Adrenal gland (tissue), 12 donors: ENCODE data around the gene PRKCE. TPM values are rescaled to one million over a fixed set of nuclear protein-coding genes. Genes with fewer than 3 reads are reported as not detected.

Experiments used
- DNase-seq, 7 donors: peaks; one replicate each; pipeline ENCODE4 v3.0.0-alpha.2; 2019 to 2020
- H3K27ac ChIP-seq, 5 donors: fragments of 200-600 bp; sonication (generic) in 4 of 5; 1 replicate in 3 of 5; 2 replicates in 2 of 5; pipeline versions ENCODE4 v1.5.1 to v1.8.0; 2016 to 2020; ENCODE audit warnings: mild to moderate bottlenecking in 1 of 5
- H3K27me3 ChIP-seq: fragments of 200-600 bp; 2 replicates; pipeline ENCODE4 v1.8.0; 2021
- H3K36me3 ChIP-seq, 2 donors: fragments of 200-600 bp; replicated peaks in 1 of 2; 1 replicate in 1 of 2; 2 replicates in 1 of 2; pipeline versions ENCODE4 v1.5.1 to v1.8.0; 2018 to 2022
- H3K4me1 ChIP-seq, 2 donors: fragments of 200-600 bp; replicated peaks in 1 of 2; 1 replicate in 1 of 2; 2 replicates in 1 of 2; pipeline versions ENCODE4 v1.5.1 to v1.8.0; 2018 to 2021
- H3K4me3 ChIP-seq, 4 donors: fragments of 200-600 bp; sonication (generic) in 3 of 4; one replicate each; pipeline ENCODE4 v1.5.1; 2016 to 2018
- H3K9me3 ChIP-seq, 3 donors: fragments of 200-600 bp; sonication (generic) in 1 of 3; replicated peaks in 1 of 3; 1 replicate in 2 of 3; 2 replicates in 1 of 3; pipeline versions ENCODE4 v1.5.1 to v1.8.0; 2016 to 2021
- POLR2A ChIP-seq, 2 donors: fragments of 450-650 bp; IDR thresholded peaks; one replicate each; pipeline ENCODE4 v1.6.1; 2017; ENCODE audit warnings: antibody characterized with exemption in 2 of 2, mild to moderate bottlenecking in 2 of 2, moderate library complexity in 1 of 2
- WGBS, 4 donors: extraction: QIAGEN DNeasy Blood & Tissue Kit in 2 of 4; methylation state at CpG; one replicate each; pipeline versions ENCODE4 v1.1.5 to v1.1.7; 2013 to 2017; 5-methylcytosine and 5-hydroxymethylcytosine counted together
- intact Hi-C, 2 donors: fragments of 100-400 bp; cut with DNase I; formaldehyde crosslinking; loops; one replicate each; pipeline versions ENCODE4 v1.14.1 to v1.15.0; 2022 to 2023
- polyA plus RNA-seq, 3 donors: library from polyadenylated mRNA; stranded (reverse); fragments of 200-250 nt in 2 of 3; fragments of 350-450 nt in 1 of 3; fragmentation: Illumina TruSeq in 1 of 3; extraction: RNeasy Lipid Tissue Mini Kit (QIAGEN cat#74804) in 1 of 3; gene quantifications; one replicate each; pipeline ENCODE4 v1.2.3, GENCODE V29; 2013 to 2014
- total RNA-seq, 9 donors: library from RNA; depleted of rRNA in 4 of 9; stranded (reverse); fragments of >200 nt in 4 of 9; fragments of 120-200 nt in 1 of 9; fragmentation: NEBNext Ultra II Directional in 1 of 9; extraction: Animal tissue kit (Norgen Biotek cat#: 25700) in 1 of 9; gene quantifications; one replicate each; pipeline versions ENCODE4 v1.1.0 to v1.2.4, GENCODE V29; 2013 to 2023
- TF ChIP-seq, protein P1 (sequence below), 6 experiments: fragments of 450-650 bp in 4 of 6; fragments of 200-600 bp in 2 of 6; sonication (generic) in 1 of 6; IDR thresholded peaks; 1 replicate in 5 of 6; 2 replicates in 1 of 6; pipeline versions ENCODE4 v1.5.1 to v1.8.0; 2016 to 2021; ENCODE audit warnings: antibody characterized with exemption in 6 of 6, mild to moderate bottlenecking in 2 of 6, moderate library complexity in 1 of 6
- donor health status: healthy with polysubstance abuse.
- donor health status: Bipolar disorder and iron deficiency.
- donor health status: DM: yes; HTN: yes; CAD: no.
- donor health status: DM: no; HTN: no; CAD: no.
- donor health status: DM: no; HTN: no; CAD: no.
- donor health status: DM: yes; HTN: yes; CAD: no.

Gene PRKCE
- total and polyA plus RNA-seq, 12 donors: 1.9 to 19.2 (median 8.0) TPM

DNA sequence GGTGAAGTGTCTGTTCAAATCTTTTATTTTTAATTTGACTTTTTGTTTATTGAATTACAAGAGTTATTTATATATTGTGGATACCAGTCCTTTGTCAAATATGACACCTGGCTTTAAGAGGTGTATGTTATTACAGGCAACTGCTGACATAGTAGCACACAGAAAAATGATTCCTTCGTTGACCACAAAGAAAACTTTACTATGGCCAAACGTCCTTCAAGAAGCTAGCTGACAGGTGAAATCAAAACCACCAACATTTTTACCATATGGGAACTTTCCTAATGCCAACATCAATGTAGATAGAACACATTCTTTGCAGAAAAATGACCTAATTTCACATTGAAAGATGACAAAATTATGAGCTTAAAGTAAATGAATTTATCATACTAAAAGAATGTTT lies 34.0 kb upstream of the PRKCE start:
- Histone ChIP-seq H3K27ac (no peak overlapping the region), H3K4me1 (peaks cover 0 to 5% of the 10 kb centered on the region in 2 donors), H3K4me3 (no peak overlapping the region), H3K36me3 (no peaks in the 10 kb centered on the region), H3K9me3 (no peaks in the 10 kb centered on the region), H3K27me3 (no peaks in the 10 kb centered on the region)
- 42 to 76% (median 56%) methylated on average over 2 of the region's 2 CpGs for WGBS, 4 donors
- intact Hi-C loops: no loop called here
- TF ChIP-seq POLR2A (IDR thresholded peaks at IDR 0.05): no peak
- TF ChIP-seq, protein P1, sequence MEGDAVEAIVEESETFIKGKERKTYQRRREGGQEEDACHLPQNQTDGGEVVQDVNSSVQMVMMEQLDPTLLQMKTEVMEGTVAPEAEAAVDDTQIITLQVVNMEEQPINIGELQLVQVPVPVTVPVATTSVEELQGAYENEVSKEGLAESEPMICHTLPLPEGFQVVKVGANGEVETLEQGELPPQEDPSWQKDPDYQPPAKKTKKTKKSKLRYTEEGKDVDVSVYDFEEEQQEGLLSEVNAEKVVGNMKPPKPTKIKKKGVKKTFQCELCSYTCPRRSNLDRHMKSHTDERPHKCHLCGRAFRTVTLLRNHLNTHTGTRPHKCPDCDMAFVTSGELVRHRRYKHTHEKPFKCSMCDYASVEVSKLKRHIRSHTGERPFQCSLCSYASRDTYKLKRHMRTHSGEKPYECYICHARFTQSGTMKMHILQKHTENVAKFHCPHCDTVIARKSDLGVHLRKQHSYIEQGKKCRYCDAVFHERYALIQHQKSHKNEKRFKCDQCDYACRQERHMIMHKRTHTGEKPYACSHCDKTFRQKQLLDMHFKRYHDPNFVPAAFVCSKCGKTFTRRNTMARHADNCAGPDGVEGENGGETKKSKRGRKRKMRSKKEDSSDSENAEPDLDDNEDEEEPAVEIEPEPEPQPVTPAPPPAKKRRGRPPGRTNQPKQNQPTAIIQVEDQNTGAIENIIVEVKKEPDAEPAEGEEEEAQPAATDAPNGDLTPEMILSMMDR (IDR thresholded peaks at IDR 0.05): no peak
- no peak for DNase-seq

DNA sequence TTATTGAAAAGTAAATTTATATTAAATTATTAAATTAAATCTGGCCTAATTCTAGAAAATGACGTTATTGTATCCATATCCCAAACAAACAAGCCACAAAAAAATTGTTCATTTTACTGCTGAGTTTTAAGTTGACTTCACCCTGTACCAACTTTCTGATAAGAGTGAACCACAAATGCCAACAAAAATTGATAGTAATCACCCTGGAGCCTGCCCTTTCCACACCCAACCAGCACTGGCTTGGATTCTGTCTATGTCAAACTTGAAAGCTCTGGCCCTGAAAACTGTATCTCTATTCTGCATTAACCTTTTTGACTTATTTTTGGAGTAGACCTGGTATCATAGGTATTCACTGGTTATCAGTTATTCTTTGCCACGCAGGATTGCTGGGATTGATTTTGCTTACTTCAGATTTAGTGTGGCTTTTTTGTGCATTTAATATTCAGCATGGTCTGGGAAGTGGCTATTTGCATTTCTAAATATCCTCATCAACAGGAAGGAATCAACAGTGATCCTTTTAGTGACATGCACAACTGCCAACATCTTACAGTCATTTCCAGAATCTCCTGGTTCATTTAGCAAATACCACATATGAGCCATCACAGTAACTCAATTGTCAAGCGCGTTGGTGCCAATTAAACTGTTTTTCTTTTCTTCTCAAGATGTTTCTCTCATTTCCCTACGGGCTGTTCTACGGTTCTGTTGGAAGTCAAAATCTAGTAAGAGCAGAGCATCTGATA lies 29.0 kb upstream of the PRKCE start:
- no peak for TF ChIP-seq POLR2A (IDR thresholded peaks at IDR 0.05)
- intact Hi-C loops: no loop called here
- no peak for DNase-seq
- H3K9me3 ChIP-seq: no peaks in the 10 kb centered on the region
- H3K36me3 ChIP-seq: no peaks in the 10 kb centered on the region
- H3K27me3 ChIP-seq: no peaks in the 10 kb centered on the region
- H3K27ac ChIP-seq: no peak overlapping the region
- no peaks in the 10 kb centered on the region for H3K4me1 ChIP-seq
- 85 to 93% (median 86%) methylated on average over 6 of the region's 6 CpGs for WGBS, 4 donors
- no peak overlapping the region for H3K4me3 ChIP-seq

DNA sequence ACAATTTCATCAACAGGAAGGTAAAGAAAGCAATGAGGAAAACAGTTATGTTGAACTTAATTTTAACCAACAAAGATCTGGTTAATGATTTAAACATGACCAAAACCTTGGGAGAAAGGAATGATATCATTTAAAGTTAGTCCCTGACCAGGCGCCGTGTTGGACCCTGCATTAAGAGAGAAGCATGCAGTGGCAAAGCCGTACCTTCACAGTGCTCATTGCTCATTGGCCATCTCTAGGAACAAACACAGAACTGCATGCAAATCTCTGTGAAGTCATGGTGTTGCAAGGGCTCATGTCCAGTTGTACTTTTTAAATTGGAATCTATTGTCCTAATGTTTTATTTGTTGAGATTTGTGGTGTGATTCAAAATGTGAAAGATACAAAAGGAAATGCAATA lies 28.4 kb upstream of the PRKCE start:
- no peak overlapping the region for H3K4me3 ChIP-seq
- DNase-seq: no peak
- intact Hi-C loops: no loop called here
- H3K36me3 ChIP-seq: no peaks in the 10 kb centered on the region
- no peaks in the 10 kb centered on the region for H3K27me3 ChIP-seq
- TF ChIP-seq POLR2A (IDR thresholded peaks at IDR 0.05): no peak
- TF ChIP-seq, protein P1 (IDR thresholded peaks at IDR 0.05): no peak
- H3K9me3 ChIP-seq: no peaks in the 10 kb centered on the region
- no peak overlapping the region for H3K27ac ChIP-seq
- no peaks in the 10 kb centered on the region for H3K4me1 ChIP-seq
- WGBS, 4 donors: 75 to 80% (median 78%) methylated on average over 3 of the region's 3 CpGs

DNA sequence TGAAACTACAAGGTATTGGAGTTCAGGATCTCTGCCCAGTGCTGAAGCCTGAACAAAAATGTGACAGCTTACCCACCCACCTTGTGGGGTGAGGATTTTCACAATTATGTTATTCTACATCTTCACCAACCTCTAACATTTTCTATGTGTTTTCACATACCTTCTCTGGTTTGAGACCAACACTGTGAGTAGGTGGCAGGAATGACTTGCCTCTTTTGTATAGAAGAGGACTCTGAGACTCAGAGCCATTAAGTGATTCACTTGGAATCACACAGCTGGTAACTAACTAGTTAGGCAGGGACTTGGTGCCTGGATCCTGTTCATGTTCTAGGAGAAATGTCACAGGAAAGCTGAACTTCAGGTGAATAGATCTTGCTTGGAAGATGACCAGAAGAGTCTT lies 25.7 kb upstream of the PRKCE start:
- DNase-seq: no peak
- intact Hi-C loops: no loop called here
- Histone ChIP-seq H3K4me1 (no peaks in the 10 kb centered on the region), H3K27me3 (no peaks in the 10 kb centered on the region), H3K9me3 (no peaks in the 10 kb centered on the region), H3K4me3 (no peak overlapping the region), H3K36me3 (no peaks in the 10 kb centered on the region), H3K27ac (no peak overlapping the region)
- TF ChIP-seq POLR2A (IDR thresholded peaks at IDR 0.05): no peak
- TF ChIP-seq, protein P1 (IDR thresholded peaks at IDR 0.05): no peak
